Loucy (cell line): ENCODE data around the gene VSIG10.
"Not testable (repeated sequence)": the region's sequence is repeated elsewhere in the genome, so short reads cannot be mapped to it uniquely, and the experiment has no call there.

Experiments
- H2AFZ ChIP-seq: fragments of 200-600 bp; sonication (generic); 2 replicates; pipeline ENCODE4 v1.6.0; 2016; ENCODE audit warnings: antibody characterized with exemption, mild to moderate bottlenecking, low read length, moderate library complexity
- H3F3A ChIP-seq: fragments of 200-600 bp; 2 replicates; pipeline ENCODE4 v1.6.0; 2016; ENCODE audit warnings: antibody characterized with exemption, low read depth, mild to moderate bottlenecking
- H3K27me3 ChIP-seq: fragments of 200-600 bp; sonication (generic); 2 replicates; pipeline ENCODE4 v1.6.1; 2014; ENCODE audit warnings: low read length, mild to moderate bottlenecking; ENCODE audit not compliant: insufficient read depth, poor library complexity, severe bottlenecking
- H3K36me3 ChIP-seq: fragments of 200-600 bp; sonication (generic); 2 replicates; pipeline ENCODE4 v1.6.1; 2016; ENCODE audit warnings: low read length; ENCODE audit not compliant: insufficient read depth
- H3K4me1 ChIP-seq: fragments of 200-600 bp; sonication (generic); 2 replicates; pipeline ENCODE4 v1.5.1; 2014; ENCODE audit warnings: low read length, mild to moderate bottlenecking; ENCODE audit not compliant: insufficient read depth, poor library complexity, severe bottlenecking
- H3K4me2 ChIP-seq: fragments of 200-600 bp; sonication (generic); 2 replicates; pipeline ENCODE4 v1.6.0; 2014; ENCODE audit warnings: antibody characterized with exemption, low read length, low read depth, mild to moderate bottlenecking; ENCODE audit not compliant: poor library complexity, severe bottlenecking
- H3K4me3 ChIP-seq: fragments of 200-600 bp; sonication (generic); 2 replicates; pipeline ENCODE4 v1.5.1; 2014; ENCODE audit warnings: low read length, mild to moderate bottlenecking, mixed read lengths; ENCODE audit not compliant: poor library complexity, severe bottlenecking
- H3K79me2 ChIP-seq: fragments of 200-600 bp; sonication (generic); 2 replicates; pipeline ENCODE4 v1.6.1; 2014; ENCODE audit warnings: low read length; ENCODE audit not compliant: insufficient read depth
- H3K9ac ChIP-seq: fragments of 200-600 bp; sonication (generic); 2 replicates; pipeline ENCODE4 v1.6.0; 2014; ENCODE audit warnings: mild to moderate bottlenecking, low read depth, low read length, moderate library complexity; ENCODE audit not compliant: poor library complexity, severe bottlenecking
- H3K9me2 ChIP-seq: fragments of 200-600 bp; sonication (generic); replicated peaks from 2 replicates; pipeline ENCODE4 v1.6.1; 2016; ENCODE audit warnings: low read depth, low read length, mixed read lengths
- H3K9me3 ChIP-seq: fragments of 200-600 bp; sonication (generic); 2 replicates; pipeline ENCODE4 v1.6.1; 2014; ENCODE audit warnings: mild to moderate bottlenecking, antibody characterized with exemption, low read length, low read depth; ENCODE audit not compliant: insufficient read depth
- H4K20me1 ChIP-seq: fragments of 200-600 bp; sonication (generic); 2 replicates; pipeline ENCODE4 v1.6.0; 2014; ENCODE audit warnings: antibody characterized with exemption, low read length, mild to moderate bottlenecking; ENCODE audit not compliant: insufficient read depth, poor library complexity, severe bottlenecking
- CTCF ChIP-seq: fragments of 200-600 bp; sonication (generic); conservative IDR thresholded peaks from 2 replicates; pipeline ENCODE4 v1.5.1; 2014; ENCODE audit warnings: mild to moderate bottlenecking, antibody characterized with exemption, low read length
- EZH2phosphoT487 ChIP-seq: fragments of 200-600 bp; IDR thresholded peaks from 2 replicates; pipeline ENCODE4 v1.6.1; 2018; ENCODE audit warnings: antibody characterized with exemption, mild to moderate bottlenecking, moderate library complexity, borderline replicate concordance

The VSIG10 gene

GRCh38 chr12:118022728-118023109 lies 81.1 kb downstream of the VSIG10 start:
- Histone ChIP-seq H3K36me3 (peaks cover 69% of the 10 kb centered on the region), H4K20me1 (peaks cover 6% of the 10 kb centered on the region), H3K4me1 (peaks cover 26% of the 10 kb centered on the region), H3K9me3 (no peaks in the 10 kb centered on the region), H3K4me3 (no peak overlapping the region), H3F3A (no peaks in the 10 kb centered on the region), H3K4me2 (no peak overlapping the region), H3K27me3 (no peaks in the 10 kb centered on the region), H3K9me2 (no peaks in the 10 kb centered on the region), H3K79me2 (peaks cover 37% of the 10 kb centered on the region), H3K9ac (no peak overlapping the region), H2AFZ (no peak overlapping the region)
- TF ChIP-seq EZH2phosphoT487 = no peak
- no peak for TF ChIP-seq CTCF

- H2AFZ ChIP-seq, H3K9me3 ChIP-seq, H3K9me2 ChIP-seq, H3K4me2 ChIP-seq, H3K9ac ChIP-seq, H3F3A ChIP-seq, H3K4me3 ChIP-seq, H3K27me3 ChIP-seq: not testable (repeated sequence)
- H4K20me1 ChIP-seq = peaks cover 11% of the 10 kb centered on the region
- peaks cover 67% of the 10 kb centered on the region for H3K36me3 ChIP-seq
- H3K79me2 ChIP-seq = peaks cover 42% of the 10 kb centered on the region
- peaks cover 31% of the 10 kb centered on the region for H3K4me1 ChIP-seq
Measured at GRCh38 chr12:118022097-118022727, 81.6 kb downstream of the VSIG10 start.

GRCh38 chr12:118020036-118020435 lies 83.8 kb downstream of the VSIG10 start:
- H4K20me1 ChIP-seq = peaks cover 17% of the 10 kb centered on the region
- H3K4me3 ChIP-seq = peak overlapping the region; percentile 23
- H2AFZ ChIP-seq = no peak overlapping the region
- H3K9me3 ChIP-seq = no peaks in the 10 kb centered on the region
- no peak overlapping the region for H3K9ac ChIP-seq
- peaks cover 48% of the 10 kb centered on the region for H3K79me2 ChIP-seq
- H3K9me2 ChIP-seq = no peaks in the 10 kb centered on the region
- no peaks in the 10 kb centered on the region for H3K27me3 ChIP-seq
- H3K36me3 ChIP-seq = peaks cover 47% of the 10 kb centered on the region; the same call in 1 of the 2 replicates
- TF ChIP-seq CTCF = no peak
- no peak for TF ChIP-seq EZH2phosphoT487
- peaks cover 37% of the 10 kb centered on the region for H3K4me1 ChIP-seq
- H3K4me2 ChIP-seq = peak overlapping the region; percentile 94
- no peaks in the 10 kb centered on the region for H3F3A ChIP-seq

GRCh38 chr12:118017926-118018325 lies 85.9 kb downstream of the VSIG10 start:
- peaks cover 48% of the 10 kb centered on the region for H3K79me2 ChIP-seq
- H3K4me2 ChIP-seq = peak overlapping the region; percentile 94
- H3K9me3 ChIP-seq = no peaks in the 10 kb centered on the region
- no peak for TF ChIP-seq EZH2phosphoT487
- H4K20me1 ChIP-seq = peaks cover 17% of the 10 kb centered on the region
- H3K4me3 ChIP-seq = peak overlapping the region; percentile 100
- no peaks in the 10 kb centered on the region for H3K9me2 ChIP-seq
- H2AFZ ChIP-seq = no peak overlapping the region
- peaks cover 37% of the 10 kb centered on the region; the same call in 1 of the 2 replicates for H3K36me3 ChIP-seq
- no peaks in the 10 kb centered on the region for H3K27me3 ChIP-seq
- peak overlapping the region; percentile 100 for H3K9ac ChIP-seq
- peaks cover 37% of the 10 kb centered on the region for H3K4me1 ChIP-seq
- no peaks in the 10 kb centered on the region for H3F3A ChIP-seq
